Neural crest cell (in vitro differentiated cells): ENCODE data around the gene GALNTL6. TPM values are rescaled to one million over a fixed set of nuclear protein-coding genes. Genes with fewer than 3 reads are reported as not detected.

Source experiments
- DNase-seq: peaks from one replicate; pipeline ENCODE4 v3.0.0; 2021; ENCODE audit warnings: low read depth, mixed read lengths, low spot score
- H3K27ac Mint-ChIP-seq: one replicate; pipeline ENCODE4 v1.8.0; 2021; ENCODE audit warnings: mild to moderate bottlenecking, mixed read lengths; ENCODE audit not compliant: unreplicated experiment
- H3K27me3 Mint-ChIP-seq: 2 replicates; pipeline ENCODE4 v1.8.0; 2021; ENCODE audit warnings: low read depth, mild to moderate bottlenecking, mixed read lengths
- H3K36me3 Mint-ChIP-seq: 2 replicates; pipeline ENCODE4 v1.8.0; 2021; ENCODE audit warnings: low read depth, mild to moderate bottlenecking, mixed read lengths
- H3K4me1 Mint-ChIP-seq: 2 replicates; pipeline ENCODE4 v1.8.0; 2021; ENCODE audit warnings: mixed read lengths
- H3K4me3 Mint-ChIP-seq: one replicate; pipeline ENCODE4 v1.8.0; 2021; ENCODE audit warnings: mild to moderate bottlenecking, mixed read lengths
- H3K9me3 Mint-ChIP-seq: 2 replicates; pipeline ENCODE4 v1.8.0; 2021; ENCODE audit warnings: mixed read lengths
- total RNA-seq: library from RNA; stranded (reverse); gene quantifications from 2 replicates; pipeline ENCODE4 v1.2.1, GENCODE V29; 2021
- TF ChIP-seq, protein P1 (sequence below): fragments of 200-600 bp; sonication (generic); conservative IDR thresholded peaks from 2 replicates; pipeline ENCODE4 v1.5.0; 2021; ENCODE audit warnings: antibody characterized with exemption, mild to moderate bottlenecking

The GALNTL6 gene
- total RNA-seq, 1 donor from 2014 or later: 0.07 TPM

DNA sequence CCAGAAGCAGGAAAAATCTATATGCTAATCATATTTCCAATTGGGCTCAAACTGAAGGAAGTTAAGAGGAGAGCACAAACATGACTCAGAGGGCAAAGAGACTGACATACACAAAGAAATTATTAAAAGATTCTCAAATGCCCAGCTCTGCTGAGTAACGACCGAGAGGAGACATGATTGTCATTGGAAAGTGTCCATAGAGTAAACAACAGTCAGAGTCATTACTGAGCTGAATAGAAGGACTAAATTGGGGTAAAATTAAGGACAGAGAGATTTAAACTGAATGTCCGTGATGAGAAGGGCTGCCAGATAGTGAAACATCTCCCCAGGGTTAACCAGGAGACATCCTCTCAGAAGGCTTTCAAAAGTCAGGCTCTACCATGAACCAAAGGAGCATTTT, 1244.2 kb downstream of the GALNTL6 start:
- Mint-ChIP-seq H3K4me1 (no peaks in the 10 kb centered on the region), H3K9me3 (no peaks in the 10 kb centered on the region), H3K4me3 (no peak overlapping the region), H3K27ac (no peak overlapping the region), H3K36me3 (no peaks in the 10 kb centered on the region), H3K27me3 (no peaks in the 10 kb centered on the region)
- TF ChIP-seq, protein P1, sequence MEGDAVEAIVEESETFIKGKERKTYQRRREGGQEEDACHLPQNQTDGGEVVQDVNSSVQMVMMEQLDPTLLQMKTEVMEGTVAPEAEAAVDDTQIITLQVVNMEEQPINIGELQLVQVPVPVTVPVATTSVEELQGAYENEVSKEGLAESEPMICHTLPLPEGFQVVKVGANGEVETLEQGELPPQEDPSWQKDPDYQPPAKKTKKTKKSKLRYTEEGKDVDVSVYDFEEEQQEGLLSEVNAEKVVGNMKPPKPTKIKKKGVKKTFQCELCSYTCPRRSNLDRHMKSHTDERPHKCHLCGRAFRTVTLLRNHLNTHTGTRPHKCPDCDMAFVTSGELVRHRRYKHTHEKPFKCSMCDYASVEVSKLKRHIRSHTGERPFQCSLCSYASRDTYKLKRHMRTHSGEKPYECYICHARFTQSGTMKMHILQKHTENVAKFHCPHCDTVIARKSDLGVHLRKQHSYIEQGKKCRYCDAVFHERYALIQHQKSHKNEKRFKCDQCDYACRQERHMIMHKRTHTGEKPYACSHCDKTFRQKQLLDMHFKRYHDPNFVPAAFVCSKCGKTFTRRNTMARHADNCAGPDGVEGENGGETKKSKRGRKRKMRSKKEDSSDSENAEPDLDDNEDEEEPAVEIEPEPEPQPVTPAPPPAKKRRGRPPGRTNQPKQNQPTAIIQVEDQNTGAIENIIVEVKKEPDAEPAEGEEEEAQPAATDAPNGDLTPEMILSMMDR: no peak
- DNase-seq: no peak

DNA sequence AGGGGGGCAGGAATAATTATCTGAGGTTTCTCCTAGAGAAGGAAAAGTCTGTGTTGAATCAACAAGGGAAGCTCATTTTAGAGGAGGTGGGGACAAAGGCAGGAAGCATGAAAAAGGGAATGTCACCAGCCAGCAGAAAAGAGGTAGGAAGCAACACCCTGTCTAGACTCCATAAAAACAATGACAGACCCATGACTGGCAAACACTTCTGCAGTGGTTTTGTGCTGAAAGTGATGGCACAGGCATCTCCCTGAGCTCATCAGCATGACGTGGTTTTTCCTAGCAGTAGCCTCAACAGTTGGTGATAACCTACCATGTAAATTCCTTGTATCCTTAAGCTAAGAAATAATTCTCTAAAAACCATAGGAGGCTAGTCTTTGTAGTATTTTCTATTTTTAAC, 1244.7 kb downstream of the GALNTL6 start:
- H3K9me3 Mint-ChIP-seq: no peaks in the 10 kb centered on the region
- no peaks in the 10 kb centered on the region for H3K36me3 Mint-ChIP-seq
- H3K4me3 Mint-ChIP-seq: no peak overlapping the region
- no peak overlapping the region for H3K27ac Mint-ChIP-seq
- H3K4me1 Mint-ChIP-seq: no peaks in the 10 kb centered on the region
- no peak for DNase-seq
- no peaks in the 10 kb centered on the region for H3K27me3 Mint-ChIP-seq
- TF ChIP-seq, protein P1: no peak

DNA sequence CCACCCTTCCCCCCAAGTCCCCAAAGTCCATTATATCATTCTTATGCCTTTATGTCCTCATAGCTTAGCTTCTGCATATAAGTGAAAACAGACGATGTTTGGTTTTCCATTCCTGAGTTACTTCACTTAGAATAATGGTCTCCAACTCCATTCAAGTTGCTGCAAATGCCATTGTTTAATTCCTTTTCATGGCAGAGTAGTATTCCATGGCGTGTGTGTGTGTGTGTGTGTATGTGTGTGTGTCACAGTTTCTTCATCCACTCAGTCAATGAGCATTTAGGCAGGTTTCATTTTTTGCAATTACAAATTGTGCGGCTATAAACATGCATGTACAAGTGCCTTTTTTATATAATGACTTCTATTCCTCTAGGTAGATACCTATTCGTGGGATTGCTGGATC, 1248.0 kb downstream of the GALNTL6 start:
- DNase-seq: no peak
- no peaks in the 10 kb centered on the region for H3K27me3 Mint-ChIP-seq
- H3K9me3 Mint-ChIP-seq: peaks cover 6% of the 10 kb centered on the region
- no peaks in the 10 kb centered on the region for H3K4me1 Mint-ChIP-seq
- no peak overlapping the region for H3K4me3 Mint-ChIP-seq
- H3K27ac Mint-ChIP-seq: no peak overlapping the region
- H3K36me3 Mint-ChIP-seq: peaks cover 2% of the 10 kb centered on the region
- TF ChIP-seq, protein P1: no peak

DNA sequence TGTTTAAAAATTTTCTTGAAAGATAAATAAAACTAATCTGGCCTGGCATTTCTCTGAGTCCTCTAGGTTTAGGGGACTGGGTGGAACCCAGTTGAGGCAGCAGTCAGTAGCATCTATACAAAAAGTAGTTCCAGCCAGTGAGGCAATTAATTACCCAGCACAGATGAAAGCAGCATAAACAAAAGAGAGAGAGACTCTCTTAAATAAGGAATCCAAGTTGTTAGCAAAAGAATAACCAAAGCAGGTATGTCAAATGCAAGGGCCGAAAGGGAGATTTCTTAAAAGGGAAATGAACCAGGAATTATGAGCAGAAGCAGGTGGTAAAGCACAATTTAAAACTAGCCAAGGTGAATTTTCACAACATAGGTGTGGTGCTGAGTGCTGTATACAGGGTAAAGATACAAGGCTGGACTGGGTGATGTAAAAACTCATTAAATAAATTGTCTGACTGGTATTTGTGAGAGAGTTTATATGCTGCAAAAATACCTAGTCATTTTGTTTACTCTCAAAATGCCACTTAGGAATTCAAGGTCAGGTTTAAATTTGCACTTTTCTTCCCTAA, 1260.8 kb downstream of the GALNTL6 start:
- peaks cover 3% of the 10 kb centered on the region for H3K36me3 Mint-ChIP-seq
- peaks cover 5% of the 10 kb centered on the region for H3K9me3 Mint-ChIP-seq
- no peaks in the 10 kb centered on the region for H3K27me3 Mint-ChIP-seq
- TF ChIP-seq, protein P1: no peak
- no peak for DNase-seq
- H3K27ac Mint-ChIP-seq: no peak overlapping the region
- H3K4me3 Mint-ChIP-seq: no peak overlapping the region
- H3K4me1 Mint-ChIP-seq: no peaks in the 10 kb centered on the region

DNA sequence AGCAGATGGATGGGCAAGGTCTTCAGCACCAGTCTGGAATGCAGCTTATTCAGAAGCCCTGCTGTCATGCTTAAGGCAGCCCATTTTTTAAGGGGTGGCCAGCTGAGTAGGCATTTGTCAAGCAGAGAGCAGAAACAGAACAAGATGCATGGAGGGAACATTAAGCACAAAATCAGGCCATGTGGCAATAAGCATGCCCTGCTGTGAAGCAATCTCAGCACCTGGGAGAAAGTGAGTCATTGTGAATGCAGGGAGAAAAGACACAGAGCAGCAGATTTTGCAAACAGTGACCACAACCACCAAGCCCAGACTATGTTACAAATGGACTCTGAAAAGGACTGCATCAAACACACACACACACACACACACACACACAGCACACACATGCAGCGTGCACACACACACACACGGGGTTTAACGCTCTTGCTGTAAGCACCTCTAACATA, 1261.3 kb downstream of the GALNTL6 start:
- no peak for DNase-seq
- no peak overlapping the region for H3K27ac Mint-ChIP-seq
- peaks cover 3% of the 10 kb centered on the region for H3K36me3 Mint-ChIP-seq
- no peaks in the 10 kb centered on the region for H3K27me3 Mint-ChIP-seq
- TF ChIP-seq, protein P1: no peak
- H3K4me3 Mint-ChIP-seq: no peak overlapping the region
- H3K9me3 Mint-ChIP-seq: peaks cover 5% of the 10 kb centered on the region
- no peaks in the 10 kb centered on the region for H3K4me1 Mint-ChIP-seq
